ENCODE data around the gene OSBPL8. TPM values are rescaled to one million over a fixed set of nuclear protein-coding genes. Genes with fewer than 3 reads are reported as not detected.
"Not testable (repeated sequence)": the region's sequence is repeated elsewhere in the genome, so short reads cannot be mapped to it uniquely, and the experiment has no call there.

Gene OSBPL8
- total and polyA plus RNA-seq, 3 experiments from 2014 or later = 87.3 to 113 (median 90.7) TPM

- Mint-ChIP-seq H3K4me1 (peaks cover 0 to 9% (median 1%) of the 10 kb centered on the region in 3 donors), H3K36me3 (peaks cover 0 to 4% (median 2%) of the 10 kb centered on the region in 3 donors), H3K4me3 (no peak overlapping the region), H3K9me3 (no peaks in the 10 kb centered on the region), H3K27ac (no peak overlapping the region), H3K27me3 (peaks cover 4 to 15% of the 10 kb centered on the region in 2 donors)
- Histone ChIP-seq H3K27me3 (ENCODE audit: insufficient read depth, low read length, poor library complexity, severe bottlenecking) (no peaks in the 10 kb centered on the region), H3K9me3 (ENCODE audit: low read length) (no peaks in the 10 kb centered on the region), H3K36me3 (ENCODE audit: insufficient read depth, low read length) (no peaks in the 10 kb centered on the region), H3K4me3 (ENCODE audit: low read length) (no peak overlapping the region), H3K4me1 (ENCODE audit: insufficient read depth, low read length) (no peaks in the 10 kb centered on the region), H3K27ac (ENCODE audit: low read depth, low read length) (no peak overlapping the region)
- POLR2A ChIA-PET = no interaction called here
- no peak for DNase-seq
- CTCF ChIA-PET = no interaction called here
Measured at GRCh38 chr12:76340680-76341435, 218.7 kb downstream of the OSBPL8 start.

GRCh38 chr12:76337583-76337982, 222.0 kb downstream of the OSBPL8 start:
- H3K4me1 Mint-ChIP-seq = no peaks in the 10 kb centered on the region
- no peaks in the 10 kb centered on the region for H3K27me3 ChIP-seq (ENCODE audit: insufficient read depth, low read length, poor library complexity, severe bottlenecking)
- no peaks in the 10 kb centered on the region for H3K4me1 ChIP-seq (ENCODE audit: insufficient read depth, low read length)
- POLR2A ChIA-PET = no interaction called here
- H3K27me3 Mint-ChIP-seq = peaks cover 10 to 18% of the 10 kb centered on the region in 2 donors
- H3K27ac Mint-ChIP-seq = no peak overlapping the region
- no peaks in the 10 kb centered on the region for H3K9me3 ChIP-seq (ENCODE audit: low read length)
- H3K4me3 Mint-ChIP-seq = no peak overlapping the region
- DNase-seq = no peak
- no peaks in the 10 kb centered on the region for H3K9me3 Mint-ChIP-seq
- H3K4me3 ChIP-seq (ENCODE audit: low read length) = no peak overlapping the region
- peaks cover 0 to 2% (median 0%) of the 10 kb centered on the region in 3 donors for H3K36me3 Mint-ChIP-seq
- no peaks in the 10 kb centered on the region for H3K36me3 ChIP-seq (ENCODE audit: insufficient read depth, low read length)
- H3K27ac ChIP-seq (ENCODE audit: low read depth, low read length) = no peak overlapping the region
- CTCF ChIA-PET = no interaction called here

- H3K4me3 Mint-ChIP-seq = no peak overlapping the region
- peaks cover 17 to 23% of the 10 kb centered on the region in 2 donors for H3K27me3 Mint-ChIP-seq
- no peak overlapping the region for H3K4me3 ChIP-seq (ENCODE audit: low read length)
- H3K9me3 ChIP-seq (ENCODE audit: low read length) = no peaks in the 10 kb centered on the region
- CTCF ChIA-PET = no interaction called here
- H3K9me3 Mint-ChIP-seq = peaks cover 0 to 3% (median 0%) of the 10 kb centered on the region in 5 donors
- H3K27me3 ChIP-seq (ENCODE audit: insufficient read depth, low read length, poor library complexity, severe bottlenecking) = no peaks in the 10 kb centered on the region
- POLR2A ChIA-PET = no interaction called here
- no peak overlapping the region for H3K27ac ChIP-seq (ENCODE audit: low read depth, low read length)
- no peak overlapping the region for H3K27ac Mint-ChIP-seq
- no peaks in the 10 kb centered on the region for H3K4me1 ChIP-seq (ENCODE audit: insufficient read depth, low read length)
- peaks cover 0 to 2% (median 0%) of the 10 kb centered on the region in 3 donors for H3K36me3 Mint-ChIP-seq
- no peaks in the 10 kb centered on the region for H3K36me3 ChIP-seq (ENCODE audit: insufficient read depth, low read length)
- no peaks in the 10 kb centered on the region for H3K4me1 Mint-ChIP-seq
- DNase-seq = no peak
Measured at GRCh38 chr12:76332606-76333005, 227.0 kb downstream of the OSBPL8 start.

GRCh38 chr12:76329606-76330005, 230.0 kb downstream of the OSBPL8 start:
- Histone ChIP-seq H3K9me3 (ENCODE audit: low read length) (no peaks in the 10 kb centered on the region), H3K4me1 (ENCODE audit: insufficient read depth, low read length) (no peaks in the 10 kb centered on the region), H3K27me3 (ENCODE audit: insufficient read depth, low read length, poor library complexity, severe bottlenecking) (no peaks in the 10 kb centered on the region), H3K36me3 (ENCODE audit: insufficient read depth, low read length) (no peaks in the 10 kb centered on the region), H3K27ac (ENCODE audit: low read depth, low read length) (no peak overlapping the region), H3K4me3 (ENCODE audit: low read length) (no peak overlapping the region)
- peaks cover 0 to 6% (median 0%) of the 10 kb centered on the region in 3 donors for H3K36me3 Mint-ChIP-seq
- H3K4me3 Mint-ChIP-seq = no peak overlapping the region
- ChIA-PET POLR2A (no interaction called here), CTCF (interaction anchor here (1.3 kb wide), 1 partner anchor 18 kb away, joined by 3 read pairs; the partner anchor contains the start of gene BBS10)
- peaks cover 11 to 30% of the 10 kb centered on the region in 2 donors for H3K27me3 Mint-ChIP-seq
- DNase-seq = no peak
- H3K9me3 Mint-ChIP-seq = peaks cover 0 to 6% (median 0%) of the 10 kb centered on the region in 5 donors
- H3K27ac Mint-ChIP-seq = no peak overlapping the region
- no peaks in the 10 kb centered on the region for H3K4me1 Mint-ChIP-seq

GRCh38 chr12:76329159-76329558, 230.4 kb downstream of the OSBPL8 start:
- H3K9me3 Mint-ChIP-seq = peaks cover 0 to 6% (median 0%) of the 10 kb centered on the region in 5 donors
- H3K4me3 ChIP-seq (ENCODE audit: low read length) = no peak overlapping the region
- H3K36me3 ChIP-seq (ENCODE audit: insufficient read depth, low read length) = no peaks in the 10 kb centered on the region
- H3K4me3 Mint-ChIP-seq = no peak overlapping the region
- no peaks in the 10 kb centered on the region for H3K4me1 Mint-ChIP-seq
- no peak overlapping the region for H3K27ac Mint-ChIP-seq
- H3K27me3 ChIP-seq (ENCODE audit: insufficient read depth, low read length, poor library complexity, severe bottlenecking) = no peaks in the 10 kb centered on the region
- ChIA-PET CTCF (interaction anchor here (1.3 kb wide), 1 partner anchor 19 kb away, joined by 3 read pairs; the partner anchor contains the start of gene BBS10), POLR2A (no interaction called here)
- H3K36me3 Mint-ChIP-seq = peaks cover 0 to 6% (median 0%) of the 10 kb centered on the region in 3 donors
- H3K27ac ChIP-seq (ENCODE audit: low read depth, low read length) = no peak overlapping the region
- no peak for DNase-seq
- no peaks in the 10 kb centered on the region for H3K9me3 ChIP-seq (ENCODE audit: low read length)
- H3K27me3 Mint-ChIP-seq = peaks cover 11 to 30% of the 10 kb centered on the region in 2 donors
- H3K4me1 ChIP-seq (ENCODE audit: insufficient read depth, low read length) = no peaks in the 10 kb centered on the region

- H3K36me3 Mint-ChIP-seq; POLR2A ChIA-PET; H3K9me3 ChIP-seq (ENCODE audit: low read length); DNase-seq; H3K4me1 Mint-ChIP-seq; H3K4me3 Mint-ChIP-seq; H3K27ac Mint-ChIP-seq; H3K4me3 ChIP-seq (ENCODE audit: low read length); H3K9me3 Mint-ChIP-seq; CTCF ChIA-PET; H3K27ac ChIP-seq (ENCODE audit: low read depth, low read length); H3K36me3 ChIP-seq (ENCODE audit: insufficient read depth, low read length); H3K27me3 ChIP-seq (ENCODE audit: insufficient read depth, low read length, poor library complexity, severe bottlenecking); H3K4me1 ChIP-seq (ENCODE audit: insufficient read depth, low read length): not testable (repeated sequence)
- peaks cover 7 to 13% of the 10 kb centered on the region in 2 donors for H3K27me3 Mint-ChIP-seq
Measured at GRCh38 chr12:76319595-76320319, 239.8 kb downstream of the OSBPL8 start.

GRCh38 chr12:76318773-76319594, 240.6 kb downstream of the OSBPL8 start:
- H3K4me3 Mint-ChIP-seq = no peak overlapping the region
- peaks cover 0 to 5% (median 0%) of the 10 kb centered on the region in 5 donors for H3K9me3 Mint-ChIP-seq
- no peak for DNase-seq
- Histone ChIP-seq H3K4me1 (ENCODE audit: insufficient read depth, low read length) (no peaks in the 10 kb centered on the region), H3K27me3 (ENCODE audit: insufficient read depth, low read length, poor library complexity, severe bottlenecking) (no peaks in the 10 kb centered on the region), H3K9me3 (ENCODE audit: low read length) (no peaks in the 10 kb centered on the region), H3K36me3 (ENCODE audit: insufficient read depth, low read length) (no peaks in the 10 kb centered on the region), H3K4me3 (ENCODE audit: low read length) (no peak overlapping the region), H3K27ac (ENCODE audit: low read depth, low read length) (no peak overlapping the region)
- no peak overlapping the region for H3K27ac Mint-ChIP-seq
- no peaks in the 10 kb centered on the region for H3K4me1 Mint-ChIP-seq
- peaks cover 9 to 13% of the 10 kb centered on the region in 2 donors for H3K27me3 Mint-ChIP-seq
- POLR2A ChIA-PET = no interaction called here
- H3K36me3 Mint-ChIP-seq = peaks cover 0 to 1% (median 0%) of the 10 kb centered on the region in 3 donors
- CTCF ChIA-PET = no interaction called here
